Pancreas (tissue), 10 donors: ENCODE results near the gene SLC45A3. TPM values are rescaled to one million over a fixed set of nuclear protein-coding genes. Genes with fewer than 3 reads are reported as not detected.

Experiments
- ATAC-seq, 4 donors: fragments of 200-7000 bp; cut with Tn5 transposase; one replicate each; pipeline versions ENCODE4 v1.8.0 to v1.9.1; 2020; ENCODE audit warnings: mild to moderate bottlenecking in 4 of 4, moderate library complexity in 4 of 4
- DNase-seq, 6 donors: peaks; one replicate each; pipeline ENCODE4 v3.0.0-alpha.2; 2020
- FAIRE-seq: peaks from 2 replicates; lab custom pipeline; 2012; peaks lifted over from hg19 to GRCh38; lab: Jason Lieb, UNC
- H3K27ac ChIP-seq, 4 donors: fragments of 200-600 bp; sonication (generic); 1 replicate in 3 of 4; 2 replicates in 1 of 4; pipeline versions ENCODE4 v1.5.0 to v1.8.0; 2020
- H3K27me3 ChIP-seq, 4 donors: fragments of 200-600 bp; one replicate each; pipeline ENCODE4 v1.8.0; 2021
- H3K36me3 ChIP-seq, 3 donors: fragments of 200-600 bp; sonication (generic) in 1 of 3; one replicate each; pipeline versions ENCODE4 v1.5.0 to v1.8.0; 2020 to 2021
- H3K4me1 ChIP-seq, 3 donors: fragments of 200-600 bp; one replicate each; pipeline ENCODE4 v1.8.0; 2021
- H3K4me3 ChIP-seq, 4 donors: fragments of 200-600 bp; sonication (generic) in 2 of 4; one replicate each; pipeline versions ENCODE4 v1.5.0 to v1.8.0; 2020 to 2021
- H3K9me3 ChIP-seq, 4 donors: fragments of 200-600 bp; one replicate each; pipeline ENCODE4 v1.8.0; 2021
- WGBS, 2 donors: extraction: QIAGEN DNeasy Blood & Tissue Kit; methylation state at CpG; one replicate each; pipeline ENCODE4 v1.1.7; 2013; 5-methylcytosine and 5-hydroxymethylcytosine counted together
- intact Hi-C, 3 donors: fragments of 100-400 bp; cut with DNase I; formaldehyde crosslinking; loops; one replicate each; pipeline versions ENCODE4 v1.11.1 to v1.14.2; 2022
- polyA plus RNA-seq, 2 donors: library from polyadenylated mRNA; stranded (reverse); fragments of 200-250 nt; gene quantifications; one replicate each; pipeline ENCODE4 v1.2.3, GENCODE V29; 2013
- total RNA-seq, 6 donors: library from RNA; stranded (reverse); fragmentation: NEBNext Ultra II Directional in 4 of 6; extraction: Animal tissue kit (Norgen Biotek cat#: 25700) in 4 of 6; gene quantifications; one replicate each; pipeline versions ENCODE4 v1.2.1 to v1.2.4, GENCODE V29; 2021 to 2023
- TF ChIP-seq, protein P1 (sequence below), 4 donors: fragments of 200-600 bp; sonication (generic) in 3 of 4; IDR thresholded peaks; one replicate each; pipeline versions ENCODE4 v1.5.0 to v1.8.0; 2021; ENCODE audit warnings: antibody characterized with exemption in 4 of 4
- donor health status: healthy with polysubstance abuse.
- donor health status: DM: no; HTN: no; CAD: no; lungs with moderate emphysema.
- donor health status: DM: no; HTN: no; CAD: no.
- donor health status: control.
- donor health status: control.
- donor health status: Bipolar disorder and iron deficiency.
- donor health status: DM: yes; HTN: yes; CAD: no.
- donor health status: DM: no; HTN: no; CAD: no.
- donor health status: DM: no; HTN: no; CAD: no.
- donor health status: DM: yes; HTN: yes; CAD: no.

The SLC45A3 gene
- total and polyA plus RNA-seq, 8 donors, result 0.28 to 4.7 (median 1.3) TPM

DNA sequence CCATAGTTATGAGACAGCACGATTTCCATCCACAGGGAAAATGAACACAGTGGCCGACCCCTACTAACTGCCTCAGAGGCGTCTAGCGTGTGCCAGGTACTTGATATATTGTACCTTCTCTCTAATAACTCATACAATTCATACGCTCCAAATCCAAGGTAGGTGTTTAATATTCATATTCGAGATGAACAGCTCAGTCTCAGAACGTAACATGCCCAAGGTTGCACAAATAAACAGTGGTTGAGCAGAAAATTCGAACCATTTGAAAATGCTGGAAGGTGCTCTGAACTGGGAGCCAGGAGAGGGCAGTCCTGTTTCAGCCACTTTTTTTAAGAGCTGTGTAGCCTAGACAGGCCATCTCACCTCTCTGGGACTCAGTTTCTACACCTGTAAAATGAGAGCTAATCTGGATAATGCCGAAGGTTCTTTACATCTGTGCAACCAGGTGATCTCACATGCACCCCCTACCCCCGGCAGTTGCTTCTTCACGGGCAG, 7.9 kb downstream of the SLC45A3 start:
- 53 to 60% methylated on average over 11 of the region's 11 CpGs for WGBS, 2 donors
- intact Hi-C loops, result no loop called here
- TF ChIP-seq, protein P1, sequence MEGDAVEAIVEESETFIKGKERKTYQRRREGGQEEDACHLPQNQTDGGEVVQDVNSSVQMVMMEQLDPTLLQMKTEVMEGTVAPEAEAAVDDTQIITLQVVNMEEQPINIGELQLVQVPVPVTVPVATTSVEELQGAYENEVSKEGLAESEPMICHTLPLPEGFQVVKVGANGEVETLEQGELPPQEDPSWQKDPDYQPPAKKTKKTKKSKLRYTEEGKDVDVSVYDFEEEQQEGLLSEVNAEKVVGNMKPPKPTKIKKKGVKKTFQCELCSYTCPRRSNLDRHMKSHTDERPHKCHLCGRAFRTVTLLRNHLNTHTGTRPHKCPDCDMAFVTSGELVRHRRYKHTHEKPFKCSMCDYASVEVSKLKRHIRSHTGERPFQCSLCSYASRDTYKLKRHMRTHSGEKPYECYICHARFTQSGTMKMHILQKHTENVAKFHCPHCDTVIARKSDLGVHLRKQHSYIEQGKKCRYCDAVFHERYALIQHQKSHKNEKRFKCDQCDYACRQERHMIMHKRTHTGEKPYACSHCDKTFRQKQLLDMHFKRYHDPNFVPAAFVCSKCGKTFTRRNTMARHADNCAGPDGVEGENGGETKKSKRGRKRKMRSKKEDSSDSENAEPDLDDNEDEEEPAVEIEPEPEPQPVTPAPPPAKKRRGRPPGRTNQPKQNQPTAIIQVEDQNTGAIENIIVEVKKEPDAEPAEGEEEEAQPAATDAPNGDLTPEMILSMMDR (IDR thresholded peaks at IDR 0.05), result no peak
- ATAC-seq (no peak), DNase-seq (no peak), FAIRE-seq (no peak)
- Histone ChIP-seq H3K4me1 (no peaks in the 10 kb centered on the region), H3K36me3 (no peaks in the 10 kb centered on the region), H3K4me3 (no peak overlapping the region), H3K9me3 (no peaks in the 10 kb centered on the region), H3K27ac (no peak overlapping the region), H3K27me3 (no peaks in the 10 kb centered on the region)

DNA sequence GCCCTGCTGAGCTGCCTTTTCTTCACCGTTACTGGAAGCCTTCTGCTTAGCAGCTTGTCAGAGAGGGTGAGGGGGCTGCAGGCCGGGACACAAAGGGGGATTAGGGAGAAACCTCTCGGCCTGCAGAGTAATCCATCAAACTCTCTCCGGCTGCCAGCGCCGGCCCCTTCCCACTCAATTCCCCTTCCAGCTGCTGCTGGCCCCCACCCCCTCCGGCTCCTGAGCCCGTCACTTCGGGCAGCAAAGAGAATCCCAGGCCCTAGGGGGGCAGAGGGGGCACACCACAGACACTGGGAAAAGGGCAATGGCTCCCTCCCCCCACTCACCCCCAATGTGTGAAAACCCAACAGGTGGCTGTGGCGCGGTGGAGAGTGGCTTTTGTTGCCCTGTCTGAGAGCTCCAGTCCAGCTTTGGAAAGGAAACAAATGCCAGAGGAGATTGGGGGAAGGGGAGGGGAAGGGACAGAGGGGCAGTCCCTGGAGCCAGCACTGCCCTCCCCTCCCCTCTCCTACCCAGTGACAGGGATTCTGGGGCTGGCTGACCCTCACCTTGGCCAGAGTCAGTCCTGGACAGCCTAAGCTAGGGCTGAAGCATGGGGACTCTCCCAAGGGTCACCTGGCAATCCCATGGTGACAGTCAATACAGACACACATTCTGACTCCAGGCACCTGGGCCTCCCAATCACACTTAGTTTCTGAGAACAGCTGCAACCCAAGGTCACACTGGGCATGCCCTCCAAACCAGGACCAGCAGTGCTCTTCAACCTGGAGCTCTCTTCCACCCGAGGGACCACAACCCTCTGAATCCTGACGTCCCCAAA, 9.5 kb downstream of the SLC45A3 start:
- 66 to 73% methylated on average over 13 of the region's 13 CpGs for WGBS, 2 donors

DNA sequence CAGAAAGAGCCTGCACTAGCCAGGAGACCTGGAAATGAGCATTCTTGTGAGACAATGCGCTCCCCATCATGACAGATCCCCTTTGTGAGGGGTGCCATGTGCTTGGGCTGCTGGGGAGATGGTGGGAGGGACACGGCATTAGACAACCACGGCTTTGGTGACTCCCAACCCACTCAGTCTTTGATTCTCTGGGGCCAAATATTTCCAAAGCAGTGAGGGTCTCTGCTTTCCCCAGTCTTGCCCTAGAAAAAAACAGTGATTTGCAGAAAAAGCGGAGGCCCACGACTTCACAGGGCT, 10.2 kb downstream of the SLC45A3 start:
- FAIRE-seq (no peak), ATAC-seq (no peak), DNase-seq (no peak)
- WGBS, 2 donors, result 86 to 91% methylated on average over 5 of the region's 5 CpGs
- no peak overlapping the region for H3K4me3 ChIP-seq
- TF ChIP-seq, protein P1 (IDR thresholded peaks at IDR 0.05), result no peak
- no peaks in the 10 kb centered on the region for H3K4me1 ChIP-seq
- no peak overlapping the region for H3K27ac ChIP-seq
- H3K9me3 ChIP-seq, result no peaks in the 10 kb centered on the region
- no peaks in the 10 kb centered on the region for H3K36me3 ChIP-seq
- no peaks in the 10 kb centered on the region for H3K27me3 ChIP-seq
- intact Hi-C loops, result no loop called here

More for the DNA sequence above, 9.5 kb downstream of the SLC45A3 start:
- TF ChIP-seq, protein P1 (IDR thresholded peaks at IDR 0.05), result no peak
- ATAC-seq (peak in 3 of 4 donors; percentile 17 to 58 (median 50)), FAIRE-seq (no peak), DNase-seq (peak in 2 of 6 donors; percentile 13 to 44)
- intact Hi-C loops, result no loop called here
- no peaks in the 10 kb centered on the region for H3K9me3 ChIP-seq
- H3K36me3 ChIP-seq, result no peaks in the 10 kb centered on the region
- H3K4me3 ChIP-seq, result no peak overlapping the region
- H3K27ac ChIP-seq, result no peak overlapping the region
- no peaks in the 10 kb centered on the region for H3K4me1 ChIP-seq
- no peaks in the 10 kb centered on the region for H3K27me3 ChIP-seq

DNA sequence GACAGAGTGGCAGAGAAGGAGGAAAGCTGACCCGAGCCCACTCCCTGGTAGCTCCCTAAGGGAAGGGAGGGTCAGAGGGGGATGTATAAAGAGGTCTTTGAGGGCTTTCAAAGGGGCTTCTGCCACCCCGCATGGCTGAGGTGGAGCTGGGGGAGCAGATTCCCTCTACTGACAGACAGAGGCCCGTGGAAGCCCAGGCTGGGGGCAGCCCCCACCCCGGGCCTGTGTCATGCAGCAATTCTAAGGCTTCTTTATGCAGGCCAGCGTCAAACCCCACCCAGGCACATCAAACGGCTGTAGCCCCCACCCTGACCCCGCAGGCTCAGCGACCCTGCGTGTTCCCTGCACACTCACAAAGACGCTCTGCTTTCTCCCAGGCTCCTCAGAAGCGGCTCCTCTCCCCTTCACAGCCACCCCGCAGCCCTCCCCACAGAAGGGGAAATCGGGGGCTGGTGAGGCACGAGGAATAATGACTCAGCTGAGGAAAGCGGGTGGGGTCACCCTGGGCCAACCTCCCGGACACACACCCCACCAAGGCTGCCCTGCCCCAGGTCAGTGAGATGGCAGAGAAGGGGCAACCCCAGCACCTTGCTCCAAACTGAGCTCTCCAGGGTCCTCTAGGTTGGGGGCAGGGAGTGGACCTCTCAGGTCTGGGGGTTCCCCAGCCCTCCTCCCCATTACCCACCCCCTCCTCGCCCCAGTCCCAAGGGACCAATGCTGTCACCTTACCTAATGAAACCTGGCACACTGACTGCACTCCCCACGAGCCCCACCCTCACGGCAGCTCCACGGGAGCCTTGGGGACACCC, 10.8 kb downstream of the SLC45A3 start:
- Histone ChIP-seq H3K27ac (no peak overlapping the region), H3K4me3 (no peak overlapping the region), H3K9me3 (no peaks in the 10 kb centered on the region), H3K36me3 (no peaks in the 10 kb centered on the region), H3K4me1 (no peaks in the 10 kb centered on the region), H3K27me3 (no peaks in the 10 kb centered on the region)
- intact Hi-C loops, result no loop called here
- DNase-seq, result peak in 1 of 6 donors; percentile 48
- peak in 1 of 4 donors; percentile 20 for ATAC-seq
- 76 to 79% methylated on average over 20 of the region's 20 CpGs for WGBS, 2 donors
- TF ChIP-seq, protein P1 (IDR thresholded peaks at IDR 0.05), result no peak
- no peak for FAIRE-seq
